IPS-18a (cell line): ENCODE measurements around the gene SYNGAP1.
A peak's percentile ranks its signal among the peaks of the same experiment; 100 is the strongest.
"Not testable (repeated sequence)": the region's sequence is repeated elsewhere in the genome, so short reads cannot be mapped to it uniquely, and the experiment has no call there.

ENCODE experiments used
- H3K27ac ChIP-seq: one replicate; pipeline ENCODE4 v1.5.1; 2013; ENCODE audit warnings: low read length
- H3K27me3 ChIP-seq: one replicate; pipeline ENCODE4 v1.6.1; 2013; ENCODE audit warnings: mild to moderate bottlenecking, low read length; ENCODE audit not compliant: control insufficient read depth, insufficient read depth
- H3K36me3 ChIP-seq: one replicate; pipeline ENCODE4 v1.6.1; 2013; ENCODE audit warnings: low read depth, low read length; ENCODE audit not compliant: control insufficient read depth
- H3K4me1 ChIP-seq: one replicate; pipeline ENCODE4 v1.6.1; 2013; ENCODE audit warnings: low read depth, low read length; ENCODE audit not compliant: control insufficient read depth
- H3K4me3 ChIP-seq: one replicate; pipeline ENCODE4 v1.5.1; 2013; ENCODE audit warnings: low read length
- H3K9ac ChIP-seq: one replicate; pipeline ENCODE4 v1.6.1; 2013; ENCODE audit warnings: mild to moderate bottlenecking, low read length, moderate library complexity
- H3K9me3 ChIP-seq: one replicate; pipeline ENCODE4 v1.6.1; 2013; ENCODE audit warnings: low read depth, low read length; ENCODE audit not compliant: control insufficient read depth

Gene SYNGAP1

DNA sequence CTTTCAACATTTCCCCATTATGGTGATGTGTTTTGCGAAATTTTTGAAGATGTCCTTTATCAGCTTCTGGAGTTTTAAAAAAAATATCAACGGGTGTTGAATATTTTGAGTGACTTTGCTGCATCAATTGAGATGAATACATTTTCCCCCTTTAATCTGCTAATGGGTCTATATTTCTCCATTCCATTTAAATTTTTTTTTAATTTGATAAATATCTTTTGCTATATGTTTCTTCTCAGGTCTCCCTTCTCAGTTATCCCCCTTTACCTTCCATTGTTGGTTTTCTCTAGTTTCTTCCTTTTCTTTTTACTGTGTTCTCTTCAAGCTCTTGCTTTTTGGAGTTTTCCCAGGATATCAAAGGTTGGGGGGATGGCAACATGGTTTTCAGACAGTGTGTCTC is 29.7 kb upstream of the SYNGAP1 start:
- Histone ChIP-seq H3K4me3 (no peak overlapping the region), H3K9ac (no peak overlapping the region), H3K27me3 (no peaks in the 10 kb centered on the region), H3K36me3 (peaks cover 3% of the 10 kb centered on the region), H3K4me1 (peaks cover 8% of the 10 kb centered on the region), H3K27ac (no peak overlapping the region), H3K9me3 (no peaks in the 10 kb centered on the region)

DNA sequence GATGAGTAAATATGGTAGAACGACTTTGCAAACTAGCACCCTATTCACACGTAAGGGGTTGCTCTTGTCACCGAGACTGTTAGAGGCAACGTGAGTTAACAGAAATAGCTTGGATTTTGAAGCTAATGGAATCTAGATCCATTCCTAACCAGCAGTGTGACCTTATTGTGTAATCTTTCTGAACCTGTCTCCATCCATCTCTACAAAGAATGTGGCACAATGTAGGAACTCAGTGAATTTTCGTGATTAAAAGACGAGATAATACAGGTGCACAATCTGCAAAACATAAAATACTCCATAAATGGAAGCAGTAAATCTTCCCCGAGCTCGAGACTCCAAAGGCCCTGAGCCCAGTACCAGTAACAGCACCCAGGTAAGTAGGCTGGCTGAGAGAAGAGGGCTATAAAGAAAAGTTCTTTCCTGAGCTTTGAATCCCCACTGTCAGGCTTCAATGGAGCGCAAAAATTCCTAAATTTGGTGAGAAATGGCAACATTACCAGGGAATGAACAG is 29.0 kb upstream of the SYNGAP1 start:
- Histone ChIP-seq H3K9me3 (no peaks in the 10 kb centered on the region), H3K27me3 (no peaks in the 10 kb centered on the region), H3K9ac (peak overlapping the region; percentile 64), H3K4me3 (peak overlapping the region; percentile 54), H3K4me1 (peaks cover 8% of the 10 kb centered on the region), H3K27ac (peak overlapping the region; percentile 85), H3K36me3 (peaks cover 3% of the 10 kb centered on the region)

DNA sequence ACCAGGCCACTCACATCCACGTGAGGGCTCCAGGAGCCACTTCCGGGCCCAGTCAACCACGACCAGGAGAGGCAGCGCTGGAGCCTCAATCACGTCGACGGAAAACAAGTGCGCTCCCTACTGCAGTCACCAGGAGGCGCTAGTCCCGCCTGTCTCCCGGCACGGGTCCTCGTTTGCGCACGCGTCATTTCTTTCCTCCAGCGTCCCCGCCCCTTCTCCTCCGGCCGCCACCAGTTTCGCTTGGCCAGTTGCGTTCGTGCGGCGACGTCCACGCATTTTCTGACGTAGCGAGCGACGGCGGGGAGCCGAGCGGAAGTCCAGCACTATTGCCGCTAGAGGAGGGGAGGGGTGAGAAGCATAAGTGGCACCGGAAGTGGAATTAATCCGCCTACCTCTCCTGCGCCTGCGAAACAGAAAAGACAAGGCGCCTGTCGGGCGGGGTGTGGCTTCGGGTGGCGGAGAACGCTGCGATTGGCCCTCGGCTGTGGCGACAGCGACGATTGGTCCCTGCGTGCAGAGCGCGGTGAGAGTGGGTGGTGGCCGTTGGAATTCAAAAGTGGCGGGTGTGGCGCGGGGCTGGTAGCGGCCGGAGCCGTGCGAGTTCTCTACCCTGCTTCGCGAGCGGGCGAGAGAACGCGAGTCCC is 28.5 kb upstream of the SYNGAP1 start, which contains the start of gene KIFC1:
TSS of gene KIFC1 (plus strand) at position 546 of the 644 bp plus-strand sequence. CDS start 163 bp downstream, outside the sequence.
- H3K4me3 ChIP-seq, result peak within 1 kb of the TSS; percentile 94

DNA sequence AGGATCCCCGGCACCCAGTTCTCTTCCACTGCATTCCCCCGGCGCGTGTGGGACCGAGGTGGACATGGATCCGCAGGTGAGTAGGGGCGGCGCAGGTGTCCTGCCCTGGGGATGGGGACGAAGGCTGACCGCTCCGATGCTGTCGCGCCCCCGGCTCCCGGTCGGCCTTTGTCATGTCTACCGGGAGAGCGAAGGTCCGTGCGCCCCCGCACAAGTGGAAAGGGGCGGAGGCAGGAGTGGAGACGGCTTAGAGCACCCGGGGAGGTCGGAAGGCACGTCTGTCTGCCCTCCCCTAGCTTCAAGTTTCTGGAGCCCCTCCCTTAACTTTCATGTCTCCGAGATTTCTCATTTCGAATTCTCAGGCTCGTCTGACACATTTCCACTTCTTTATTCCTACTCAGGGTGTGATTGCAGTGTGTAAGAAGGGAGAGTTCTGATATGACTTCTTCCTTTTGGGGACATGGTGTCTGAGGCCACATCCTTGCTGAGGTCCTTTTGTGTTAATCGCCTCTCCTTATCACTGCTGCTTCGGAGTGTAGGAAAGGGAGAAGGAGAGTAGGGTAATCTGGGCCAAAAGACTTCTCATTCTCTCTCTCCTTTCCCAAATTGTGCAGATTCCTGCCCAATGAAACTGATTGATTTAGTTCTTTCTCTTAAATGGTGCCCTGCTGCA is 27.8 kb upstream of the SYNGAP1 start:
- peaks cover 8% of the 10 kb centered on the region for H3K4me1 ChIP-seq
- peak overlapping the region; percentile 73 for H3K9ac ChIP-seq
- H3K9me3 ChIP-seq, result no peaks in the 10 kb centered on the region
- H3K4me3 ChIP-seq, result peak overlapping the region; percentile 94
- no peaks in the 10 kb centered on the region for H3K27me3 ChIP-seq
- H3K27ac ChIP-seq, result no peak overlapping the region
- H3K36me3 ChIP-seq, result peaks cover 3% of the 10 kb centered on the region

More for the DNA sequence above, 28.5 kb upstream of the SYNGAP1 start, which contains the start of gene KIFC1:
- H3K36me3 ChIP-seq, result peaks cover 3% of the 10 kb centered on the region
- peak within 1 kb of the TSS; percentile 73 for H3K9ac ChIP-seq
- H3K27me3 ChIP-seq, result no peaks in the 10 kb centered on the region
- peaks cover 8% of the 10 kb centered on the region for H3K4me1 ChIP-seq
- peak within 1 kb of the TSS; percentile 85 for H3K27ac ChIP-seq
- H3K9me3 ChIP-seq, result no peaks in the 10 kb centered on the region

DNA sequence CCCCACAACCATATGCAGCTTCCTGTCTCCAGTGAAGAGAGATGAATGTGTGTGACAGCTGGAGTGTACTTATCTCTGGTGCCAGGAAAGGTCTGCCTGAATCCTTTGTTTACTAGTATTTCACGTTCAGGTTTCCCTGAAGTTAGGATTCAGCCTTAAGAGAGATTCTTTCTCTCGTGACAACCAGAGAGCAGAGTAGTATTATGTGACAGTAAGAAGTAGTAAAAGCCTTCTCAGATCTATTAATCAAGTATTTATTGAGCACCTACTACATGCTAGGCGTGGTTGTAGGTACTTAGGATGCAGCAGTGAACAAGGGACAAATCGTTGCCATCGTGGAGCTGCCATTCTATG is 27.3 kb upstream of the SYNGAP1 start:
- Histone ChIP-seq H3K27ac (no peak overlapping the region), H3K9me3 (no peaks in the 10 kb centered on the region), H3K4me3 (peak overlapping the region; percentile 94), H3K4me1 (peaks cover 8% of the 10 kb centered on the region), H3K9ac (peak overlapping the region; percentile 73), H3K27me3 (no peaks in the 10 kb centered on the region), H3K36me3 (peaks cover 4% of the 10 kb centered on the region)

DNA sequence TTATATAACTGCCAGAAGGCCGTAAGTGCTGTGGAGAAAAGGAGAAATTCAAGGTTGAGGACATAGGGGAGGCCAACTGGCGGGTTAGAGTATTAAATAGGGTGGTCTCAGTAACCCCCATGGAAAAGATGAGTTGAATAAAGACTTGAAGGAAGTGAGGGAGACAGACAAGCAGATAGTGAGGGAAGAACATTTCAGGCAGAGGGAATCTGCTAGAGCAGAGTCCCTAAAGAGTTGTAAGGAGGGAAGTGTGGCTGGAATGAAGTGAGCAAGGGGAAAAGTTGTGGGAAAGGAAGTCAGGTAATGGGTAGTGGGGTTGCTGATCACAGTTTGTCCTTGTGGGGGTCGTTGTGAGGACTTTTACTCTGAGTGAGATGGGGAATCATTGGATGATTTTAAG is 26.9 kb upstream of the SYNGAP1 start:
- peak overlapping the region; percentile 94 for H3K4me3 ChIP-seq
- H3K27me3 ChIP-seq, result no peaks in the 10 kb centered on the region
- H3K27ac ChIP-seq, result no peak overlapping the region
- peak overlapping the region; percentile 73 for H3K9ac ChIP-seq
- no peaks in the 10 kb centered on the region for H3K9me3 ChIP-seq
- peaks cover 8% of the 10 kb centered on the region for H3K4me1 ChIP-seq
- peaks cover 9% of the 10 kb centered on the region for H3K36me3 ChIP-seq

DNA sequence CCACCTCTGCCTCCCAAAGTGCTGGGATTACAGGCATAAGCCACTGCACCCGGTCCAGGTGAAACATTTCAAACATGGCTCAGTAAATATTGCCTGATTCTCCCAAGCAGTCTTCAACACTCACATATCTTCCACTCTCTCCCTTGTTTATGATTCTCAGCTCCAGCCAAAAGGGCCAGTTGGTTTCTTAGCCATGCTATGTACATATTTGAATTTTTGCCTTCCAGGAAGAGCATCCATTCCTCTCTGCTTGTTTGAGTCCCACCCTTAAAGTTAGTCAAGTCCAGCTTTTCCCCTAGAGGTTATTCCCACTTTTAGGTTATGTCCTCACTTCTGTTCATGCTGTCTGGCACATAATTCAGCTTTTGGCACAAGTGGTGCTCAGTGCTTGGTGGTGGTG is 22.3 kb upstream of the SYNGAP1 start:
- H3K4me3 ChIP-seq, result no peak overlapping the region
- H3K4me1 ChIP-seq, result no peaks in the 10 kb centered on the region
- H3K27ac ChIP-seq, result no peak overlapping the region
- H3K36me3 ChIP-seq, result peaks cover 38% of the 10 kb centered on the region
- no peaks in the 10 kb centered on the region for H3K27me3 ChIP-seq
- H3K9me3 ChIP-seq, result no peaks in the 10 kb centered on the region
- H3K9ac ChIP-seq, result no peak overlapping the region

DNA sequence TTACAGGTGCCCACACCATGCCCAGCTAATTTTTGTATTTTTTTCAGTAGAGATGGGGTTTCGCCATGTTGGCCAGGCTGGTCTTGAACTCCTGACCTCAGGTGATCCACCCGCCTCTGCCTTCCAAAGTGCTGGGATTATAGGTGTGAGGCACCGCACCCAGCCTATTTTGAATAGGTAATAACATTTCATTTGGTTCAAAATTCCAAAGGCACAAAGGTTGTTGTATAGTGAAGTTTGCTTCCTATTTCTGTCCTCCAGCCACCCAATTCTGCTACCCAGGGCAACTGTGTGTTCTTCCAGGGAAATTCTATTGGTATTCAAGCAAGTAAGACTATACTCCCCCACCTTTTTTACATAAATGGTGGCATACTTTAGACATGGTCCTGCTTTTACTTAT is 21.3 kb upstream of the SYNGAP1 start:
- H3K9me3 ChIP-seq, H3K4me1 ChIP-seq, H3K4me3 ChIP-seq, H3K9ac ChIP-seq, H3K27me3 ChIP-seq, H3K27ac ChIP-seq: not testable (repeated sequence)
- peaks cover 48% of the 10 kb centered on the region for H3K36me3 ChIP-seq

DNA sequence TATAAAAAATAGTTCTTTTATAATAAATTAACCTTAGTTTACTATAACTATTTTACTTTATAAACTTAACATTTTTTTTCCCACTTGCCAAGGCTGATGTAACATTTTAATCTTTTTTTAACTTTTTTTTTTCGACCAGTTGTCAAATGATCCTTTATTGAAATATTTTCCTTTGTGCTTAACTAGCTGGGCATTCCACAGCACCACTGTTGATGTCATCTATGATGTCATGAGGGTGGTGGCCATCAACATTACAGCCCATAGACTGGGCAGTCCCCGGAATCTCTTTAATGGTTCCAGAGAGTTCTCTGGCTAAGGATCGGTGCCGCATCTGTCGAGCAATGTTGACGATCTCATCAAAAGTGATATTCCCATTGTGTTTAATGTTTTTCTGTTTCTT is 20.0 kb upstream of the SYNGAP1 start:
- H3K36me3 ChIP-seq, result peaks cover 58% of the 10 kb centered on the region
- H3K27ac ChIP-seq, H3K9me3 ChIP-seq, H3K9ac ChIP-seq, H3K27me3 ChIP-seq, H3K4me3 ChIP-seq, H3K4me1 ChIP-seq: not testable (repeated sequence)

DNA sequence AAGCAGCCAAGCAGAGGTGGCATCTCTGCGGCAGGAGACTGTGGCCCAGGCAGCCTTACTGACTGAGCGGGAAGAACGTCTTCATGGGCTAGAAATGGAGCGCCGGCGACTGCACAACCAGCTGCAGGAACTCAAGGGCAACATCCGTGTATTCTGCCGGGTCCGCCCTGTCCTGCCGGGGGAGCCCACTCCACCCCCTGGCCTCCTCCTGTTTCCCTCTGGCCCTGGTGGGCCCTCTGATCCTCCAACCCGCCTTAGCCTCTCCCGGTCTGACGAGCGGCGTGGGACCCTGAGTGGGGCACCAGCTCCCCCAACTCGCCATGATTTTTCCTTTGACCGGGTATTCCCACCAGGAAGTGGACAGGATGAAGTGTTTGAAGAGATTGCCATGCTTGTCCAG is 15.0 kb upstream of the SYNGAP1 start:
- Histone ChIP-seq H3K9ac (no peak overlapping the region), H3K4me1 (peaks cover 4% of the 10 kb centered on the region), H3K27ac (no peak overlapping the region), H3K36me3 (peaks cover 70% of the 10 kb centered on the region), H3K4me3 (no peak overlapping the region), H3K27me3 (no peaks in the 10 kb centered on the region), H3K9me3 (no peaks in the 10 kb centered on the region)

DNA sequence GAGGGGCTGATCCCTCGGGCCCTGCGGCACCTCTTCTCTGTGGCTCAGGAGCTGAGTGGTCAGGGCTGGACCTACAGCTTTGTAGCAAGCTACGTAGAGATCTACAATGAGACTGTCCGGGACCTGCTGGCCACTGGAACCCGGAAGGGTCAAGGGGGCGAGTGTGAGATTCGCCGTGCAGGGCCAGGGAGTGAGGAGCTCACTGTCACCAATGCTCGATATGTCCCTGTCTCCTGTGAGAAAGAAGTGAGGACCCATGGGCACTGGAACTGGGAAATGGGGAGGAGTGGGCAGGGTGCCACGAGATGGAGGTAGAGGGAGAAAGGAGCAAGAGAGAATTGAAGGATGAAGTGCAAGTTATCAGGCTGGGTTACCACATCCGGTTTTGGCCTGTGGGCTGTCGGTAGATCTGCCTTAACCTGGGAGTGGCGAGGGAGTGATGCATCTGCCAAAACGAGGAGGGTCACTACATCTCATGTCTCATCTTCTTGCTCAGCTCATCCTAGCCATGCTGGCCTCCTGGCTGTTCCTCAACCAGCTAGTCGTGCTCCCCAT is 14.4 kb upstream of the SYNGAP1 start:
- Histone ChIP-seq H3K36me3 (peaks cover 65% of the 10 kb centered on the region), H3K4me3 (no peak overlapping the region), H3K9me3 (no peaks in the 10 kb centered on the region), H3K27me3 (no peaks in the 10 kb centered on the region), H3K9ac (no peak overlapping the region), H3K27ac (no peak overlapping the region), H3K4me1 (peaks cover 4% of the 10 kb centered on the region)
